HepG2 (cell line): ENCODE measurements around the gene TELO2. TPM values are rescaled to one million over a fixed set of nuclear protein-coding genes. Genes with fewer than 3 reads are reported as not detected.

Source experiments
- ATAC-seq: fragments of 200-7000 bp; cut with Tn5 transposase; 3 replicates; pipeline ENCODE4 v1.9.1; 2020; ENCODE audit warnings: mild to moderate bottlenecking, moderate library complexity
- BruUV-seq: library from RNA; stranded (reverse); fragments of 400-500 nt; replicated peaks from 2 replicates; lab custom pipeline; 2021; lab: Mats Ljungman, UMichigan
- CTCF ChIA-PET: fragments of 300-600 bp; formaldehyde crosslinking; extraction: SDS; loops from one replicate; lab custom pipeline; 2021; ENCODE audit warnings: low total read pairs, inconsistent platforms, low intra/inter-chr PET ratio; lab: Yijun Ruan, JAX
- POLR2A ChIA-PET: fragments of 350-600 bp; sonication (Branson Sonifier 250); formaldehyde crosslinking; loops from one replicate; lab custom pipeline; 2020; ENCODE audit warnings: antibody characterized with exemption, inconsistent platforms; lab: Yijun Ruan, JAX
- DNase-seq: peaks from one replicate; pipeline ENCODE4 v3.0.0-alpha.2; 2015; ENCODE audit warnings: low spot score
- FAIRE-seq: peaks from 3 replicates; lab custom pipeline; 2011; peaks lifted over from hg19 to GRCh38; lab: Jason Lieb, UNC
- H2AFZ ChIP-seq: one replicate; pipeline ENCODE4 v1.6.1; 2011; ENCODE audit warnings: low read length, inconsistent platforms
- H3K27ac ChIP-seq: fragments of 300-600 bp; 3 replicates; pipeline ENCODE4 v1.8.0; 2011; ENCODE audit warnings: mixed run types, mild to moderate bottlenecking, mixed read lengths, low read length, inconsistent platforms; ENCODE audit not compliant: insufficient read depth; ENCODE audit errors: extremely low read length
- H3K27me3 ChIP-seq, 2 experiments: fragments of 200-600 bp in 1 of 2; 2 replicates in 1 of 2; 3 replicates in 1 of 2; pipeline versions ENCODE4 v1.6.0 to v1.8.0; 2011; ENCODE audit warnings: low read length in 2 of 2, mild to moderate bottlenecking in 2 of 2, moderate library complexity in 2 of 2, inconsistent platforms in 1 of 2; ENCODE audit not compliant: insufficient read depth in 2 of 2, control insufficient read depth in 1 of 2
- H3K36me3 ChIP-seq, 2 experiments: fragments of 200-600 bp in 1 of 2; replicated peaks in 1 of 2; 2 replicates in 1 of 2; 3 replicates in 1 of 2; pipeline versions ENCODE4 v1.5.1 to v1.8.0; 2011; ENCODE audit warnings: low read length in 2 of 2, inconsistent platforms in 1 of 2; ENCODE audit not compliant: insufficient read depth in 2 of 2, control insufficient read depth in 1 of 2
- H3K4me1 ChIP-seq: 2 replicates; pipeline ENCODE4 v1.5.1; 2012; ENCODE audit warnings: low read length, inconsistent platforms; ENCODE audit not compliant: insufficient read depth
- H3K4me2 ChIP-seq: 2 replicates; pipeline ENCODE4 v1.6.0; 2011; ENCODE audit warnings: low read depth, low read length, inconsistent platforms
- H3K4me3 ChIP-seq, 3 experiments: fragments of 200-600 bp in 1 of 3; sonication (generic), shearing (Covaris generic) in 1 of 3; replicated peaks in 1 of 3; 2 replicates each; pipeline ENCODE4 v1.5.1; 2011 to 2016; ENCODE audit warnings: low read length in 3 of 3, inconsistent platforms in 2 of 3, low read depth in 2 of 3, mild to moderate bottlenecking in 2 of 3, control low read depth in 1 of 3, mixed read lengths in 1 of 3; ENCODE audit not compliant: insufficient read depth in 1 of 3
- H3K79me2 ChIP-seq: one replicate; pipeline ENCODE4 v1.6.1; 2011; ENCODE audit warnings: low read length, inconsistent platforms; ENCODE audit not compliant: insufficient read depth
- H3K9ac ChIP-seq: 2 replicates; pipeline ENCODE4 v1.6.0; 2011; ENCODE audit warnings: mild to moderate bottlenecking, low read depth, low read length, inconsistent platforms; ENCODE audit not compliant: insufficient read depth
- H3K9me3 ChIP-seq: 2 replicates; pipeline ENCODE4 v1.5.1; 2012; ENCODE audit warnings: mild to moderate bottlenecking, low read length
- H4K20me1 ChIP-seq: 2 replicates; pipeline ENCODE4 v1.6.0; 2011; ENCODE audit warnings: inconsistent platforms, mild to moderate bottlenecking, low read length, moderate library complexity; ENCODE audit not compliant: insufficient read depth
- ATF2 ChIP-seq: sonication (generic); formaldehyde crosslinking; IDR thresholded peaks from 2 replicates; pipeline ENCODE4 v1.4.0; 2020; ENCODE audit warnings: missing genetic modification reagents
- KAT7 ChIP-seq: IDR thresholded peaks from 2 replicates; pipeline ENCODE4 v1.6.1; 2018; ENCODE audit warnings: borderline replicate concordance, missing compliant biosample characterization
- KLF12 ChIP-seq: sonication (generic); formaldehyde crosslinking; IDR thresholded peaks from 2 replicates; pipeline ENCODE4 v1.4.0; 2020; ENCODE audit warnings: missing genetic modification reagents, borderline replicate concordance
- POLR2G ChIP-seq: fragments of 200-400 bp; formaldehyde crosslinking; IDR thresholded peaks from 2 replicates; pipeline ENCODE4 v1.6.1; 2018; ENCODE audit warnings: mild to moderate bottlenecking, low read depth, low read length, moderate library complexity
- ZNF33B ChIP-seq: sonication (generic); formaldehyde crosslinking; IDR thresholded peaks from 2 replicates; pipeline ENCODE4 v1.5.1; 2020; ENCODE audit warnings: mild to moderate bottlenecking, missing genetic modification reagents
- ZNF605 ChIP-seq: sonication (generic); formaldehyde crosslinking; IDR thresholded peaks from 2 replicates; pipeline ENCODE4 v1.8.0; 2022; ENCODE audit warnings: mild to moderate bottlenecking, missing genetic modification reagents
- WGBS: methylation state at CpG from one replicate; pipeline ENCODE4 v1.1.6; 2017; ENCODE audit warnings: low lambda C conversion rate; 5-methylcytosine and 5-hydroxymethylcytosine counted together
- in situ Hi-C: cut with HindIII; loops from 2 replicates; pipeline ENCODE4 v1.10.0; 2017; ENCODE audit warnings: low pct_unique_long_range_greater_than_20kb; ENCODE audit not compliant: extremely low pct_ligation_motif_present
- intact Hi-C: fragments of 100-400 bp; cut with micrococcal nuclease; formaldehyde crosslinking; loops from one replicate; pipeline ENCODE4 v1.10.0; 2022; ENCODE audit not compliant: unreplicated experiment
- polyA plus RNA-seq, 8 experiments: library from polyadenylated mRNA; depleted of rRNA in 3 of 8; stranded (reverse) in 7 of 8; unstranded in 1 of 8; fragments of >200 nt; fragmentation: Illumina TruSeq in 4 of 8; extraction: Trizol in 4 of 8; gene quantifications; 2 replicates each; pipeline versions ENCODE4 v1.2.1 to v1.2.3, GENCODE V29; 2011 to 2016; ENCODE audit warnings: low read depth in 4 of 8, missing spikeins in 1 of 8, mixed read lengths in 1 of 8; ENCODE audit not compliant: insufficient read depth in 1 of 8
- total RNA-seq, 5 experiments: library from RNA; depleted of rRNA; stranded (reverse); fragments of >200 nt; fragmentation: Illumina TruSeq; extraction: Trizol; gene quantifications; 2 replicates each; pipeline ENCODE4 v1.2.3, GENCODE V29; 2016; ENCODE audit warnings: low read depth in 1 of 5
- TF ChIP-seq, protein P1 (sequence below): sonication (generic); formaldehyde crosslinking; IDR thresholded peaks from one replicate; pipeline ENCODE4 v1.5.1; 2020; ENCODE audit warnings: mild to moderate bottlenecking, missing genetic modification reagents; ENCODE audit errors: not compliant biosample characterization

Gene TELO2
- total and polyA plus RNA-seq, 2 of the 13 experiments (the other 11 are each of a cell fraction or from before 2014, with no cell fraction given) = 10.1 to 17.9 TPM

- TF ChIP-seq, protein P1, sequence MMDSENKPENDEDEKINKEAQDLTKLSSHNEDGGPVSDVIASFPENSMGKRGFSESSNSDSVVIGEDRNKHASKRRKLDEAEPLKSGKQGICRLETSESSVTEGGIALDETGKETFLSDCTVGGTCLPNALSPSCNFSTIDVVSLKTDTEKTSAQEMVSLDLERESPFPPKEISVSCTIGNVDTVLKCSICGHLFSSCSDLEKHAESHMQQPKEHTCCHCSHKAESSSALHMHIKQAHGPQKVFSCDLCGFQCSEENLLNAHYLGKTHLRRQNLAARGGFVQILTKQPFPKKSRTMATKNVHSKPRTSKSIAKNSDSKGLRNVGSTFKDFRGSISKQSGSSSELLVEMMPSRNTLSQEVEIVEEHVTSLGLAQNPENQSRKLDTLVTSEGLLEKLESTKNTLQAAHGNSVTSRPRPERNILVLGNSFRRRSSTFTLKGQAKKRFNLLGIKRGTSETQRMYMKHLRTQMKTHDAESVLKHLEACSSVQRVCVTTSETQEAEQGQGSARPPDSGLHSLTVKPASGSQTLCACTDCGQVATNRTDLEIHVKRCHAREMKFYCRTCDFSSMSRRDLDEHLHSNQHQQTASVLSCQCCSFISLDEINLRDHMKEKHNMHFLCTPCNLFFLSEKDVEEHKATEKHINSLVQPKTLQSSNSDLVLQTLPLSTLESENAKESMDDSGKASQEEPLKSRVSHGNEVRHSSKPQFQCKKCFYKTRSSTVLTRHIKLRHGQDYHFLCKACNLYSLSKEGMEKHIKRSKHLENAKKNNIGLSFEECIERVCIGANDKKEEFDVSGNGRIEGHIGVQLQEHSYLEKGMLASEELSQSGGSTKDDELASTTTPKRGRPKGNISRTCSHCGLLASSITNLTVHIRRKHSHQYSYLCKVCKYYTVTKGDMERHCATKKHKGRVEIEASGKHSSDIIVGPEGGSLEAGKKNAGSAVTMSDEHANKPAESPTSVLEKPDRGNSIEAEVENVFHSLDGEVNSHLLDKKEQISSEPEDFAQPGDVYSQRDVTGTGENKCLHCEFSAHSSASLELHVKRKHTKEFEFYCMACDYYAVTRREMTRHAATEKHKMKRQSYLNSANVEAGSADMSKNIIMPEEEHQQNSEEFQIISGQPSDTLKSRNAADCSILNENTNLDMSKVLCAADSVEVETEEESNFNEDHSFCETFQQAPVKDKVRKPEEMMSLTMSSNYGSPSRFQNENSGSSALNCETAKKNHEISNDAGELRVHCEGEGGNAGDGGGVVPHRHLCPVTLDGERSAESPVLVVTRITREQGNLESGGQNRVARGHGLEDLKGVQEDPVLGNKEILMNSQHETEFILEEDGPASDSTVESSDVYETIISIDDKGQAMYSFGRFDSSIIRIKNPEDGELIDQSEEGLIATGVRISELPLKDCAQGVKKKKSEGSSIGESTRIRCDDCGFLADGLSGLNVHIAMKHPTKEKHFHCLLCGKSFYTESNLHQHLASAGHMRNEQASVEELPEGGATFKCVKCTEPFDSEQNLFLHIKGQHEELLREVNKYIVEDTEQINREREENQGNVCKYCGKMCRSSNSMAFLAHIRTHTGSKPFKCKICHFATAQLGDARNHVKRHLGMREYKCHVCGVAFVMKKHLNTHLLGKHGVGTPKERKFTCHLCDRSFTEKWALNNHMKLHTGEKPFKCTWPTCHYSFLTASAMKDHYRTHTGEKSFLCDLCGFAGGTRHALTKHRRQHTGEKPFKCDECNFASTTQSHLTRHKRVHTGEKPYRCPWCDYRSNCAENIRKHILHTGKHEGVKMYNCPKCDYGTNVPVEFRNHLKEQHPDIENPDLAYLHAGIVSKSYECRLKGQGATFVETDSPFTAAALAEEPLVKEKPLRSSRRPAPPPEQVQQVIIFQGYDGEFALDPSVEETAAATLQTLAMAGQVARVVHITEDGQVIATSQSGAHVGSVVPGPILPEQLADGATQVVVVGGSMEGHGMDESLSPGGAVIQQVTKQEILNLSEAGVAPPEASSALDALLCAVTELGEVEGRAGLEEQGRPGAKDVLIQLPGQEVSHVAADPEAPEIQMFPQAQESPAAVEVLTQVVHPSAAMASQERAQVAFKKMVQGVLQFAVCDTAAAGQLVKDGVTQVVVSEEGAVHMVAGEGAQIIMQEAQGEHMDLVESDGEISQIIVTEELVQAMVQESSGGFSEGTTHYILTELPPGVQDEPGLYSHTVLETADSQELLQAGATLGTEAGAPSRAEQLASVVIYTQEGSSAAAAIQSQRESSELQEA (CRISPR knock-in tag) = no peak
- TF ChIP-seq, all 625 proteins: peak for 0
These were observed 37.3 kb downstream of the TELO2 start (continued) for GRCh38 chr16:1530349-1530882.

- H4K20me1 ChIP-seq = no peaks in the 10 kb centered on the region
- no peak for FAIRE-seq
- H3K36me3 ChIP-seq = no peaks in the 10 kb centered on the region
- H3K27ac ChIP-seq = no peak overlapping the region
- no peak for ATAC-seq
- ChIA-PET POLR2A (no interaction called here), CTCF (no interaction called here)
- in situ Hi-C loops (no loop called here), intact Hi-C loops (no loop called here)
- no peaks in the 10 kb centered on the region for H3K9me3 ChIP-seq
- DNase-seq = no peak
- WGBS = 96% methylated on average over 14 of the region's 35 CpGs
- no peaks in the 10 kb centered on the region for H3K79me2 ChIP-seq
- H3K27me3 ChIP-seq = no peaks in the 10 kb centered on the region
- no peak overlapping the region for H3K4me3 ChIP-seq
- no peak overlapping the region for H3K9ac ChIP-seq
- no TSS peak for BruUV-seq
- TF ChIP-seq KAT7 (no peak), ZNF33B (CRISPR knock-in tag) (no peak), ATF2 (CRISPR knock-in tag) (no peak), POLR2G (no peak), KLF12 (CRISPR knock-in tag) (no peak), ZNF605 (CRISPR knock-in tag) (no peak)
- TF ChIP-seq, all 625 proteins: peak for 0
- H2AFZ ChIP-seq = no peak overlapping the region
- H3K4me1 ChIP-seq = peaks cover 12% of the 10 kb centered on the region
- no peak overlapping the region for H3K4me2 ChIP-seq
These were observed 37.9 kb downstream of the TELO2 start for GRCh38 chr16:1530883-1531637.
